Neuronal stem cell (in vitro differentiated cells): Measurements from ENCODE around the gene TBC1D10B. TPM values are rescaled to one million over a fixed set of nuclear protein-coding genes. Genes with fewer than 3 reads are reported as not detected.

Experiments used
- DNase-seq: peaks from one replicate; pipeline ENCODE4 v3.0.0-alpha.2; 2013; ENCODE audit warnings: low spot score
- H2AFZ ChIP-seq: one replicate; pipeline ENCODE4 v1.6.1; 2013; ENCODE audit warnings: mild to moderate bottlenecking, low read length, inconsistent platforms
- H2AK5ac ChIP-seq: 2 replicates; pipeline ENCODE4 v1.6.1; 2013; ENCODE audit warnings: low read depth, mild to moderate bottlenecking, inconsistent platforms, low read length, moderate library complexity, mixed read lengths
- H2BK120ac ChIP-seq: 2 replicates; pipeline ENCODE4 v1.6.1; 2013; ENCODE audit warnings: low read depth, mild to moderate bottlenecking, inconsistent platforms, low read length, moderate library complexity, mixed read lengths
- H2BK12ac ChIP-seq: one replicate; pipeline ENCODE4 v1.6.1; 2013; ENCODE audit warnings: low read length, inconsistent platforms
- H2BK15ac ChIP-seq: 2 replicates; pipeline ENCODE4 v1.6.1; 2013; ENCODE audit warnings: mild to moderate bottlenecking, low read length, inconsistent platforms, mixed read lengths
- H2BK5ac ChIP-seq: one replicate; pipeline ENCODE4 v1.6.1; 2013; ENCODE audit warnings: inconsistent platforms, mild to moderate bottlenecking, low read length, moderate library complexity
- H3K14ac ChIP-seq: one replicate; pipeline ENCODE4 v1.6.1; 2013; ENCODE audit warnings: low read length, inconsistent platforms
- H3K18ac ChIP-seq: 2 replicates; pipeline ENCODE4 v1.6.1; 2013; ENCODE audit warnings: low read length, inconsistent platforms
- H3K23ac ChIP-seq: 2 replicates; pipeline ENCODE4 v1.6.1; 2013; ENCODE audit warnings: low read depth, mild to moderate bottlenecking, mixed read lengths, low read length, inconsistent platforms; ENCODE audit not compliant: poor library complexity
- H3K27ac ChIP-seq: replicated peaks from 3 replicates; pipeline ENCODE4 v1.5.1; 2013; ENCODE audit warnings: low read length, inconsistent platforms
- H3K27me3 ChIP-seq, 3 experiments: 2 replicates each; pipeline ENCODE4 v1.6.1; 2013; ENCODE audit warnings: low read length in 3 of 3, mild to moderate bottlenecking in 2 of 3, inconsistent platforms in 1 of 3, low read depth in 1 of 3, mixed read lengths in 1 of 3, moderate library complexity in 1 of 3; ENCODE audit not compliant: control insufficient read depth in 3 of 3, insufficient read depth in 3 of 3
- H3K36me3 ChIP-seq, 2 donors: replicated peaks in 1 of 2; 2 replicates each; pipeline ENCODE4 v1.6.1; 2013; ENCODE audit warnings: low read length in 2 of 2; ENCODE audit not compliant: control insufficient read depth in 2 of 2, insufficient read depth in 2 of 2
- H3K4ac ChIP-seq: 2 replicates; pipeline ENCODE4 v1.6.1; 2013; ENCODE audit warnings: inconsistent platforms, mild to moderate bottlenecking, low read length, moderate library complexity
- H3K4me1 ChIP-seq, 2 donors: 1 replicate in 1 of 2; 2 replicates in 1 of 2; pipeline ENCODE4 v1.6.1; 2013; ENCODE audit warnings: low read length in 2 of 2, low read depth in 1 of 2; ENCODE audit not compliant: control insufficient read depth in 2 of 2, insufficient read depth in 1 of 2
- H3K4me2 ChIP-seq: one replicate; pipeline ENCODE4 v1.6.1; 2013; ENCODE audit warnings: mild to moderate bottlenecking, low read length, inconsistent platforms; ENCODE audit not compliant: insufficient read depth, poor library complexity, severe bottlenecking
- H3K4me3 ChIP-seq, 2 donors: 2 replicates each; pipeline ENCODE4 v1.5.1; 2013; ENCODE audit warnings: low read length in 2 of 2, mild to moderate bottlenecking in 2 of 2, inconsistent platforms in 1 of 2, moderate library complexity in 1 of 2
- H3K79me1 ChIP-seq: one replicate; pipeline ENCODE4 v1.6.1; 2013; ENCODE audit warnings: low read depth, mild to moderate bottlenecking, inconsistent platforms, low read length, moderate library complexity
- H3K9ac ChIP-seq: one replicate; pipeline ENCODE4 v1.6.1; 2013; ENCODE audit warnings: mild to moderate bottlenecking, low read depth, low read length, inconsistent platforms; ENCODE audit not compliant: poor library complexity
- H3K9me3 ChIP-seq, 2 donors: replicated peaks in 1 of 2; 2 replicates each; pipeline versions ENCODE3 to v1.6.1; 2013; ENCODE audit warnings: low read length in 2 of 2, mild to moderate bottlenecking in 2 of 2, inconsistent platforms in 1 of 2, low read depth in 1 of 2, mixed read lengths in 1 of 2, moderate library complexity in 1 of 2; ENCODE audit not compliant: control insufficient read depth in 2 of 2, insufficient read depth in 1 of 2
- H4K8ac ChIP-seq: one replicate; pipeline ENCODE4 v1.6.1; 2013; ENCODE audit warnings: low read depth, mild to moderate bottlenecking, inconsistent platforms, low read length, moderate library complexity
- H4K91ac ChIP-seq: one replicate; pipeline ENCODE4 v1.6.1; 2013; ENCODE audit warnings: low read length, low read depth, mild to moderate bottlenecking, inconsistent platforms; ENCODE audit not compliant: poor library complexity
- WGBS, 2 donors: extraction: QIAGEN DNeasy Blood & Tissue Kit; methylation state at CpG; one replicate each; pipeline ENCODE4 v1.1.7; 2013; ENCODE audit warnings: missing lambda C conversion rate in 2 of 2, mixed read lengths in 1 of 2; ENCODE audit not compliant: insufficient read length in 2 of 2, insufficient replicate concordance in 1 of 2; ENCODE audit errors: extremely low coverage in 2 of 2; 5-methylcytosine and 5-hydroxymethylcytosine counted together
- polyA plus RNA-seq, 2 experiments: library from polyadenylated mRNA; stranded (reverse); fragments of 200-250 nt; gene quantifications; one replicate each; pipeline ENCODE4 v1.2.3, GENCODE V29; 2013

Gene TBC1D10B, protein sequence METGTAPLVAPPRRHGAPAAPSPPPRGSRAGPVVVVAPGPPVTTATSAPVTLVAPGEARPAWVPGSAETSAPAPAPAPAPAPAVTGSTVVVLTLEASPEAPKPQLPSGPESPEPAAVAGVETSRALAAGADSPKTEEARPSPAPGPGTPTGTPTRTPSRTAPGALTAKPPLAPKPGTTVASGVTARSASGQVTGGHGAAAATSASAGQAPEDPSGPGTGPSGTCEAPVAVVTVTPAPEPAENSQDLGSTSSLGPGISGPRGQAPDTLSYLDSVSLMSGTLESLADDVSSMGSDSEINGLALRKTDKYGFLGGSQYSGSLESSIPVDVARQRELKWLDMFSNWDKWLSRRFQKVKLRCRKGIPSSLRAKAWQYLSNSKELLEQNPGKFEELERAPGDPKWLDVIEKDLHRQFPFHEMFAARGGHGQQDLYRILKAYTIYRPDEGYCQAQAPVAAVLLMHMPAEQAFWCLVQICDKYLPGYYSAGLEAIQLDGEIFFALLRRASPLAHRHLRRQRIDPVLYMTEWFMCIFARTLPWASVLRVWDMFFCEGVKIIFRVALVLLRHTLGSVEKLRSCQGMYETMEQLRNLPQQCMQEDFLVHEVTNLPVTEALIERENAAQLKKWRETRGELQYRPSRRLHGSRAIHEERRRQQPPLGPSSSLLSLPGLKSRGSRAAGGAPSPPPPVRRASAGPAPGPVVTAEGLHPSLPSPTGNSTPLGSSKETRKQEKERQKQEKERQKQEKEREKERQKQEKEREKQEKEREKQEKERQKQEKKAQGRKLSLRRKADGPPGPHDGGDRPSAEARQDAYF
- polyA plus RNA-seq (2013, experiment 1 of 2), result 18.4 TPM
- polyA plus RNA-seq (2013, experiment 2 of 2), result 16.8 TPM

DNA sequence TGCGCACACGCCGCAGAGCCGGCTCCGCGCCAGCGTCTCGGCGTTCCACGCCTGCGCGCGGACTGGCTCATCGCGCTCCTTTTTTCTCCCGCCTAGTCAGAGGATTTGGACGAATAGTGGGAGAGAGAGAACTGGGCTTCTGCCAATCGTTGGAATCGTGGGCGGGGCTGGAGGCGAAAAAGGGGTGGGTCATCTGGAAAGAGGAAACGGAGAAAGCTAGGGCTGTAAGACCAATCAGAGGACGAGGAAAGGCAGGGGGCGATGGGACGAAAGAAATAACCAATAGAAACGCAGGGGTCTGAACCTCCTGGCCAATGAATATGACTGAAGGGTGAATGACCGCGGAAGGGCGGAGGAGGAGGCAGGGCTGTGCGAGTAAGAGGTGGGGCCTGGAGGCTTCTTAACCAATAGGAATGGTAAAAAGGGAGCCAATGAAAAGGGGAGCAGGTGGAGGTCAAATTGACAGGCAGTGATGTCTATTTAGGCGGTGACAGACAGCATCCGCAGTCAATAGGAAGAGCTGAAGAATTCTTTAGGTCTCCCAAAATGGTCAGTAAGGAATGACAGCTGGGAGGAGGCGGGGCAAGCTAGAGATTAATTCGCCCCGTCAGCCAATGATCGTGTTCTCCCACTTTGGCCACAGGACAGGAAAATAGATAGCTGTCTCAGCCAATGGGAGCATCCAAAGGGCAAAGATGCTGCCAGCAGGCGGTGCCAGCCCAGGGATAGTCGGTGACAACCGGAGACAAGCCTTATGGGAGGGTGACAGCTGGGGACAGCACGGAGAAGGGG, at the start of gene TBC1D10B:
Gene TBC1D10B, minus strand, starts transcription at position 39 of the 792 bp plus-strand sequence. CDS start 311 bp downstream, outside the sequence.
- peak within 1 kb of the TSS; percentile 47 for H2AK5ac ChIP-seq
- H3K23ac ChIP-seq, result peak within 1 kb of the TSS; percentile 78
- H2BK120ac ChIP-seq, result no peak within 1 kb of the TSS
- H2BK5ac ChIP-seq, result peak within 1 kb of the TSS; percentile 84
- no CpG with 5 or more reads among the region's 40 CpGs for WGBS, 2 donors
- peak within 1 kb of the TSS; percentile 84 for H3K27ac ChIP-seq
- peak; percentile 100 for DNase-seq
- no peak within 1 kb of the TSS for H4K91ac ChIP-seq
- peak within 1 kb of the TSS; percentile 82 to 87 for H3K4me3 ChIP-seq
- no peaks in the 10 kb centered on the region for H3K9me3 ChIP-seq
- H2AFZ ChIP-seq, result peak within 1 kb of the TSS; percentile 75
- peaks cover 10% of the 10 kb centered on the region for H3K79me1 ChIP-seq
- H3K4me2 ChIP-seq, result peak within 1 kb of the TSS; percentile 95
- H3K18ac ChIP-seq, result peak within 1 kb of the TSS; percentile 86
- no peak within 1 kb of the TSS for H3K4ac ChIP-seq
- H4K8ac ChIP-seq, result no peak within 1 kb of the TSS
- no peak within 1 kb of the TSS for H2BK12ac ChIP-seq
- H3K36me3 ChIP-seq, result peaks cover 0 to 15% of the 10 kb centered on the region in 2 donors
- H3K27me3 ChIP-seq, result no peaks in the 10 kb centered on the region
- no peak within 1 kb of the TSS for H3K14ac ChIP-seq
- peaks cover 23% of the 10 kb centered on the region in 2 donors for H3K4me1 ChIP-seq
- peak within 1 kb of the TSS; percentile 87 for H3K9ac ChIP-seq
- H2BK15ac ChIP-seq, result no peak within 1 kb of the TSS

GRCh38 chr16:30418350-30419181, 48.3 kb upstream of the TBC1D10B start:
- Histone ChIP-seq H3K18ac (peak overlapping the region; percentile 90), H2BK5ac (no peak overlapping the region), H2AK5ac (peak overlapping the region; percentile 68), H3K27ac (peak overlapping the region; percentile 67), H3K9me3 (no peaks in the 10 kb centered on the region), H3K4me2 (peak overlapping the region; percentile 93), H4K91ac (no peak overlapping the region), H3K9ac (peak overlapping the region; percentile 77), H2BK120ac (no peak overlapping the region), H3K23ac (peak overlapping the region; percentile 96), H3K27me3 (no peaks in the 10 kb centered on the region), H2AFZ (no peak overlapping the region), H2BK15ac (peak overlapping the region; percentile 96), H3K14ac (peak overlapping the region; percentile 17), H3K79me1 (peaks cover 3% of the 10 kb centered on the region), H3K4me3 (peak overlapping the region in 1 of 2 donors; percentile 84), H2BK12ac (peak overlapping the region; percentile 16), H3K4me1 (peaks cover 0 to 2% of the 10 kb centered on the region in 2 donors), H3K4ac (no peak overlapping the region), H4K8ac (no peak overlapping the region), H3K36me3 (peaks cover 17 to 86% of the 10 kb centered on the region in 2 donors)
- no CpG with 5 or more reads among the region's 31 CpGs for WGBS, 2 donors
- no peak for DNase-seq

DNA sequence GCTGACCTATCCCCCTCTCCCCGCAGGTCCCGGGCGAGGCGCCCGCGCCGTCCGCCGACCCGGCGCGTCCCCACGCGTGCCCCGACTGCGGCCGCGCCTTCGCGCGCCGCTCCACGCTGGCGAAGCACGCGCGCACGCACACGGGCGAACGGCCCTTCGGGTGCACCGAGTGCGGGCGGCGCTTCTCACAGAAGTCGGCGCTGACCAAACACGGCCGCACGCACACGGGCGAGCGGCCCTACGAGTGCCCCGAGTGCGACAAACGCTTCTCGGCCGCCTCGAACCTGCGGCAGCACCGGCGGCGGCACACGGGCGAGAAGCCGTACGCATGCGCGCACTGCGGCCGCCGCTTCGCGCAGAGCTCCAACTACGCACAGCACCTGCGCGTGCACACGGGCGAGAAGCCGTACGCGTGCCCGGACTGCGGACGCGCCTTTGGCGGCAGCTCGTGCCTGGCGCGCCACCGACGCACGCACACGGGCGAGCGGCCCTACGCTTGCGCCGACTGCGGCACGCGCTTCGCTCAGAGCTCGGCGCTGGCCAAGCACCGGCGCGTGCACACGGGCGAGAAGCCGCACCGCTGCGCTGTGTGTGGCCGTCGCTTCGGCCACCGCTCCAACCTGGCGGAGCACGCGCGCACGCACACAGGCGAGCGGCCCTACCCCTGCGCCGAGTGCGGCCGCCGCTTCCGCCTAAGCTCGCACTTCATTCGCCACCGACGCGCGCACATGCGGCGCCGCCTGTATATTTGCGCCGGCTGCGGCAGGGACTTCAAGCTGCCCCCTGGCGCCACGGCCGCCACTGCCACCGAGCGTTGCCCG, 47.4 kb upstream of the TBC1D10B start:
- Histone ChIP-seq H3K79me1 (peaks cover 3% of the 10 kb centered on the region), H2BK15ac (peak overlapping the region; percentile 96), H4K8ac (peak overlapping the region; percentile 17), H3K23ac (peak overlapping the region; percentile 96), H3K14ac (peak overlapping the region; percentile 17), H3K27ac (peak overlapping the region; percentile 67), H2AFZ (no peak overlapping the region), H3K4me2 (peak overlapping the region; percentile 93), H2BK120ac (no peak overlapping the region), H3K4me3 (peak overlapping the region in 1 of 2 donors; percentile 84), H3K27me3 (no peaks in the 10 kb centered on the region), H4K91ac (no peak overlapping the region), H3K18ac (peak overlapping the region; percentile 90), H3K4ac (no peak overlapping the region), H2BK12ac (peak overlapping the region; percentile 16), H2BK5ac (no peak overlapping the region), H3K9me3 (no peaks in the 10 kb centered on the region), H2AK5ac (peak overlapping the region; percentile 78), H3K4me1 (peaks cover 0 to 2% of the 10 kb centered on the region in 2 donors), H3K9ac (peak overlapping the region; percentile 78), H3K36me3 (peaks cover 15 to 86% of the 10 kb centered on the region in 2 donors)
- no CpG with 5 or more reads among the region's 140 CpGs for WGBS, 2 donors
- peak; percentile 94 for DNase-seq
